ENCODE data around the gene SLC26A8.

- TF ChIP-seq CTCF (IDR thresholded peaks at IDR 0.05 in 2 of 3, conservative IDR thresholded peaks at IDR 0.05 in 1 of 3; ENCODE audit: borderline replicate concordance in 1 of 3, insufficient read depth in 1 of 3, low read depth in 2 of 3, low read length in 2 of 3) (no peak), EZH2phosphoT487 (IDR thresholded peaks at IDR 0.05; ENCODE audit: borderline replicate concordance) (no peak), SP1 (IDR thresholded peaks at IDR 0.05; ENCODE audit: low read depth) (no peak), EZH2 (IDR thresholded peaks at IDR 0.05) (no peak), POLR2AphosphoS5 (IDR thresholded peaks at IDR 0.05; ENCODE audit: low read depth, low read length) (no peak), POLR2A (IDR thresholded peaks at IDR 0.05; ENCODE audit: borderline replicate concordance, extremely low read depth, insufficient read depth, insufficient read length) (no peak), CEBPB (IDR thresholded peaks at IDR 0.05; ENCODE audit: low read depth) (no peak)
- TF ChIP-seq, protein P1, sequence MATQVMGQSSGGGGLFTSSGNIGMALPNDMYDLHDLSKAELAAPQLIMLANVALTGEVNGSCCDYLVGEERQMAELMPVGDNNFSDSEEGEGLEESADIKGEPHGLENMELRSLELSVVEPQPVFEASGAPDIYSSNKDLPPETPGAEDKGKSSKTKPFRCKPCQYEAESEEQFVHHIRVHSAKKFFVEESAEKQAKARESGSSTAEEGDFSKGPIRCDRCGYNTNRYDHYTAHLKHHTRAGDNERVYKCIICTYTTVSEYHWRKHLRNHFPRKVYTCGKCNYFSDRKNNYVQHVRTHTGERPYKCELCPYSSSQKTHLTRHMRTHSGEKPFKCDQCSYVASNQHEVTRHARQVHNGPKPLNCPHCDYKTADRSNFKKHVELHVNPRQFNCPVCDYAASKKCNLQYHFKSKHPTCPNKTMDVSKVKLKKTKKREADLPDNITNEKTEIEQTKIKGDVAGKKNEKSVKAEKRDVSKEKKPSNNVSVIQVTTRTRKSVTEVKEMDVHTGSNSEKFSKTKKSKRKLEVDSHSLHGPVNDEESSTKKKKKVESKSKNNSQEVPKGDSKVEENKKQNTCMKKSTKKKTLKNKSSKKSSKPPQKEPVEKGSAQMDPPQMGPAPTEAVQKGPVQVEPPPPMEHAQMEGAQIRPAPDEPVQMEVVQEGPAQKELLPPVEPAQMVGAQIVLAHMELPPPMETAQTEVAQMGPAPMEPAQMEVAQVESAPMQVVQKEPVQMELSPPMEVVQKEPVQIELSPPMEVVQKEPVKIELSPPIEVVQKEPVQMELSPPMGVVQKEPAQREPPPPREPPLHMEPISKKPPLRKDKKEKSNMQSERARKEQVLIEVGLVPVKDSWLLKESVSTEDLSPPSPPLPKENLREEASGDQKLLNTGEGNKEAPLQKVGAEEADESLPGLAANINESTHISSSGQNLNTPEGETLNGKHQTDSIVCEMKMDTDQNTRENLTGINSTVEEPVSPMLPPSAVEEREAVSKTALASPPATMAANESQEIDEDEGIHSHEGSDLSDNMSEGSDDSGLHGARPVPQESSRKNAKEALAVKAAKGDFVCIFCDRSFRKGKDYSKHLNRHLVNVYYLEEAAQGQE (IDR thresholded peaks at IDR 0.05; ENCODE audit: low read depth), result no peak
Observed at GRCh38 chr6:36068586-36068985, 44.1 kb upstream of the SLC26A8 start.

All from HCT116 (cell line).